ENCODE measurements around the gene TCF7.

TCF7 gene

GRCh38 chr5:134099939-134100282, 14.6 kb upstream of the TCF7 start:
- Histone ChIP-seq H3K27me3 (ENCODE audit: control insufficient read depth in 5 of 5, insufficient read depth in 4 of 5, low read length in 5 of 5) (no peaks in the 10 kb centered on the region), H3K9ac (ENCODE audit: low read length in 5 of 5) (no peak overlapping the region), H3K9me3 (ENCODE audit: control insufficient read depth in 5 of 5, low read length in 5 of 5) (no peaks in the 10 kb centered on the region), H3K4me1 (ENCODE audit: control insufficient read depth in 5 of 5, insufficient read depth in 5 of 5, low read length in 5 of 5) (peaks cover 8 to 41% (median 33%) of the 10 kb centered on the region in 5 donors), H3K4me3 (ENCODE audit: low read depth in 1 of 5, low read length in 5 of 5) (no peak overlapping the region), H3K27ac (ENCODE audit: low read depth, low read length) (no peak overlapping the region), H3K36me3 (ENCODE audit: control insufficient read depth in 5 of 5, insufficient read depth in 5 of 5, low read length in 5 of 5) (no peaks in the 10 kb centered on the region)

DNA sequence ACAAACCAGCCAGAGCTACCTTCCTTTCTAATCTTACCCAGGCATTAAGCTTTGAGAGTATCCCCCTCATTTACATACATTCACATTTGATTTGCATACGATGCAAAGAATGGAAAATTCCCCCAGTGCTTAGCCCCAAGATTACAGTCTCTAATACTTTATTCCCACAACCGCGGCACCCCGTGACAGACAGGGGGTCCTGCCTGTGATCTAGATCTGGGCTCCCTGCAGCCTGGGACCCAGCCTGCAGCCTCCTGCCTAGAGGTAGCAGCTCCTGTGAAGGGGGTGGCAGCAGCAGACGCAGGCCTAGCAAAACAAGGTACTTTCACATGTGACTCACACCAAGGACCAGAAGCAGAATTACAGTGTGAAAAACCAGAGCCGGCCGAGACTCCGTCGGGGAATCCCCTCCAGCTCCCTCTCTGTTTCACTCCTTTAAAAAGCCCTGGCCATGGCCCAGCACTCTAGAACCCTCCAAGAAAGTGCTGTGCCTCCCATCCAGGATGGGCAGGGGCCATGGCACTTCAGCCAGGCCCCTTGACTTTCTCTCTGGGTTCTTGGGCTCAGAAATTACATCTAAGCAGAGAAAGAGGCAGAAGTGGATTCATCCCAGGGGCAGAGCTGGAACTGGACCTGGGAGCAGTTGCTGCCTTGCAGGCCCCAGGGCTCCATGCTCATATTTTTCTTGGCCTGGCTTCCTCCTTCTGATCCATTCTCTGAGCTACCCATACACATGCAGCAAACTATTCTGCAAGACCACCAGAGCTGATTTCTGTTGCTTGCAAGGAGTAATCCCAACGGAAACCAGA, 14.0 kb upstream of the TCF7 start:
- no peak overlapping the region for H3K27ac ChIP-seq (ENCODE audit: low read depth, low read length)
- H3K36me3 ChIP-seq (ENCODE audit: control insufficient read depth in 5 of 5, insufficient read depth in 5 of 5, low read length in 5 of 5) = no peaks in the 10 kb centered on the region
- H3K4me1 ChIP-seq (ENCODE audit: control insufficient read depth in 5 of 5, insufficient read depth in 5 of 5, low read length in 5 of 5) = peaks cover 8 to 37% (median 29%) of the 10 kb centered on the region in 5 donors
- H3K4me3 ChIP-seq (ENCODE audit: low read depth in 1 of 5, low read length in 5 of 5) = no peak overlapping the region
- H3K27me3 ChIP-seq (ENCODE audit: control insufficient read depth in 5 of 5, insufficient read depth in 4 of 5, low read length in 5 of 5) = no peaks in the 10 kb centered on the region
- H3K9me3 ChIP-seq (ENCODE audit: control insufficient read depth in 5 of 5, low read length in 5 of 5) = no peaks in the 10 kb centered on the region
- H3K9ac ChIP-seq (ENCODE audit: low read length in 5 of 5) = no peak overlapping the region

DNA sequence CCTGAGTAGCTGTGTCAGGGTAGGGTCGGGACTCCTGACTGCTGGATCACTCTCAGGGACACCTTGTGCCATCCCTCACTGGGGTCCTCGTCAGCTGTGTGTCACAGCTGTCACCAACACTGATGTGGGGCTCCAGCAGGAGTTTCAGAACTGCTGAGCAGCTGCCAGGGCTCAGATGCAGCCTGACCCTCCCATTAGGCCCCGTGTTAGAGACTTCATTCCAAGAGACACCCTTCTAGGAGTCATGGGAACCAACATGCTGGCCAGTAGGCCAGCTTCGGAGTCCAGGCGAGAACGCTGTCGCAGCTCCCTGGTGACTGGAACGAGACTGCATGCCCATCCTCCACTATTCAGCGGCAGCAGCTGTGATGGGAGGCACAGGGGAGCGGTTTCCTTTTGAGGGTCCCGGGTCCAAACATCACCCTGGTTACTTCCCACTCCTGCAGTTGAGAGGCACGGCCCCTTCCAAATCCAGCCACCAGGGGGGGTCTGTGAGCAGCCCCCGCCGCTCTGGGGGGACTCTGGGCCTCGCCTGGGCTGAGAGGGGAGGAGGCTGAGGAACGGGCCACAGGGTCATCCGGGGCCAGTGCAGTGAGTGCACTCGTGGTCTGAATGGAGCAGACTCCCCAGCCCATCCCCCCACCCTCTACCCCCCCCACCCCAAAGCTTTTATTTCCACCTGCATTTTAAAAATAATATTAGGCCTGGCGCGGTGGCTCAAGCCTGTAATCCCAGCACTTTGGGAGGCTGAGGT, 12.6 kb upstream of the TCF7 start:
- H3K36me3 ChIP-seq (ENCODE audit: control insufficient read depth in 5 of 5, insufficient read depth in 5 of 5, low read length in 5 of 5) = no peaks in the 10 kb centered on the region
- peaks cover 3 to 28% (median 21%) of the 10 kb centered on the region in 5 donors for H3K4me1 ChIP-seq (ENCODE audit: control insufficient read depth in 5 of 5, insufficient read depth in 5 of 5, low read length in 5 of 5)
- H3K27ac ChIP-seq (ENCODE audit: low read depth, low read length) = no peak overlapping the region
- no peaks in the 10 kb centered on the region for H3K9me3 ChIP-seq (ENCODE audit: control insufficient read depth in 5 of 5, low read length in 5 of 5)
- H3K4me3 ChIP-seq (ENCODE audit: low read depth in 1 of 5, low read length in 5 of 5) = no peak overlapping the region
- no peaks in the 10 kb centered on the region for H3K27me3 ChIP-seq (ENCODE audit: control insufficient read depth in 5 of 5, insufficient read depth in 4 of 5, low read length in 5 of 5)
- H3K9ac ChIP-seq (ENCODE audit: low read length in 5 of 5) = no peak overlapping the region

GRCh38 chr5:134103397-134103796, 11.1 kb upstream of the TCF7 start:
- no peaks in the 10 kb centered on the region for H3K27me3 ChIP-seq (ENCODE audit: control insufficient read depth in 5 of 5, insufficient read depth in 4 of 5, low read length in 5 of 5)
- no peaks in the 10 kb centered on the region for H3K36me3 ChIP-seq (ENCODE audit: control insufficient read depth in 5 of 5, insufficient read depth in 5 of 5, low read length in 5 of 5)
- no peak overlapping the region for H3K27ac ChIP-seq (ENCODE audit: low read depth, low read length)
- H3K4me3 ChIP-seq (ENCODE audit: low read depth in 1 of 5, low read length in 5 of 5) = no peak overlapping the region
- H3K9me3 ChIP-seq (ENCODE audit: control insufficient read depth in 5 of 5, low read length in 5 of 5) = no peaks in the 10 kb centered on the region
- no peak overlapping the region for H3K9ac ChIP-seq (ENCODE audit: low read length in 5 of 5)
- peaks cover 3 to 25% (median 21%) of the 10 kb centered on the region in 5 donors for H3K4me1 ChIP-seq (ENCODE audit: control insufficient read depth in 5 of 5, insufficient read depth in 5 of 5, low read length in 5 of 5)

- Histone ChIP-seq H3K36me3 (ENCODE audit: control insufficient read depth in 5 of 5, insufficient read depth in 5 of 5, low read length in 5 of 5) (no peaks in the 10 kb centered on the region), H3K9me3 (ENCODE audit: control insufficient read depth in 5 of 5, low read length in 5 of 5) (no peaks in the 10 kb centered on the region), H3K27me3 (ENCODE audit: control insufficient read depth in 5 of 5, insufficient read depth in 4 of 5, low read length in 5 of 5) (no peaks in the 10 kb centered on the region), H3K4me1 (ENCODE audit: control insufficient read depth in 5 of 5, insufficient read depth in 5 of 5, low read length in 5 of 5) (peaks cover 2 to 21% (median 17%) of the 10 kb centered on the region in 5 donors), H3K4me3 (ENCODE audit: low read depth in 1 of 5, low read length in 5 of 5) (no peak overlapping the region), H3K27ac (ENCODE audit: low read depth, low read length) (no peak overlapping the region), H3K9ac (ENCODE audit: low read length in 5 of 5) (no peak overlapping the region)
Observed at GRCh38 chr5:134103998-134104654, 10.4 kb upstream of the TCF7 start.

DNA sequence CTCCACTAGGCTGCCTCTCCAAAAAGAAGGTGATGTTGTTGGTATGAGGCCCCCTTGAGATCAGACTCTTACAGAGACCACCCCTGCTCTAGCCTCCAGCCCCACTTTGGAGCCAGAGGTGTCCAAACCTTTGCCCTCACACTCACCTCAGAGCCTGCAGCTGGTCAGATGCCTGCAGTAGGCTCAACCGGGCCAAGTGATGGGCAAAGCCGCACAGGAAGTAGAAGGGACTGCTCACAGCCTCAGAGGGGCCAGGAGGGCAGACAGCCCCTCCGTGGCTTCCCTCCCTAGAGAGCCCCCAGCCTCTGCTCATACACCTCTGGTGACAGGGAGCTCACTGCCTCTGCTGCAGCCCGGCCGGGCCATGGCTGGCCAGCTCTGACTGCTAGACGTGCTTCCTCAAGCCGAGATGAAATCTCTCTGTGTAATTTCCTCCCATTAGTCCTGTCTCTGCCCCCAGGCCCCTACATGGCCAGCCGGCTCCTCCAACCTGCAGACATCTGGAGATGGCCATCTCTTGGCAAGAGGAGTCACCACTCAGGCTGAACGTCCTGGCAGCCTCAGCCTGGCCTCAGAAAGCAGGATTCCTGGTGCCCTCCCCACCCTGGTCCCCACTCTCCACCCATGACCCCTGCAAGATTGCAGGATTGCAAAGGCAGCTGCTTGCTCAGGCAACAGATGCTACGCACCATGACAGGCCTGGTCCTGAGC, 7.3 kb upstream of the TCF7 start:
- Histone ChIP-seq H3K27me3 (ENCODE audit: control insufficient read depth in 5 of 5, insufficient read depth in 4 of 5, low read length in 5 of 5) (peaks cover 0 to 12% (median 8%) of the 10 kb centered on the region in 5 donors), H3K9ac (ENCODE audit: low read length in 5 of 5) (no peak overlapping the region), H3K9me3 (ENCODE audit: control insufficient read depth in 5 of 5, low read length in 5 of 5) (no peaks in the 10 kb centered on the region), H3K36me3 (ENCODE audit: control insufficient read depth in 5 of 5, insufficient read depth in 5 of 5, low read length in 5 of 5) (no peaks in the 10 kb centered on the region), H3K27ac (ENCODE audit: low read depth, low read length) (no peak overlapping the region), H3K4me3 (ENCODE audit: low read depth in 1 of 5, low read length in 5 of 5) (no peak overlapping the region), H3K4me1 (ENCODE audit: control insufficient read depth in 5 of 5, insufficient read depth in 5 of 5, low read length in 5 of 5) (peaks cover 0 to 6% (median 0%) of the 10 kb centered on the region in 5 donors)

DNA sequence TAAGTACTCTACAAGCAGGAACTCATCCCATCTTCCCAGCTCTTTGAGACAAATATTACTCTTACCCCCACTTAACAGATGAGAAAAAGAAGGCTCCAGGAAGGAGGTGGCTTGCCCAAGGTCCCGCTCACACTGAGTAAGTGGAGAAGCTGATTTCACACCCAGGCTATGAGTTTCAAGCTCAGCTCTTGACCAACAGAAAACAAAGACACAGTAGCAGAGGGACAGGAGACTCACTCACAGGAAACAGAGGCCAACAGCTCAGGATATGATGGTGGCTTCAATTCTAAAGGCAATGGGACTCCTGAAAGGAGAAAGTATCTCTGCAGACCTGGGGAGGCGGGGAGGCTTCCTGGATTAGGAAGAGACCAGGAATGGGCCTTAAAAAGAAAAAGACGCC, 6.7 kb upstream of the TCF7 start:
- peaks cover 0 to 6% (median 0%) of the 10 kb centered on the region in 5 donors for H3K4me1 ChIP-seq (ENCODE audit: control insufficient read depth in 5 of 5, insufficient read depth in 5 of 5, low read length in 5 of 5)
- no peaks in the 10 kb centered on the region for H3K9me3 ChIP-seq (ENCODE audit: control insufficient read depth in 5 of 5, low read length in 5 of 5)
- no peak overlapping the region for H3K9ac ChIP-seq (ENCODE audit: low read length in 5 of 5)
- no peak overlapping the region for H3K27ac ChIP-seq (ENCODE audit: low read depth, low read length)
- no peak overlapping the region for H3K4me3 ChIP-seq (ENCODE audit: low read depth in 1 of 5, low read length in 5 of 5)
- H3K36me3 ChIP-seq (ENCODE audit: control insufficient read depth in 5 of 5, insufficient read depth in 5 of 5, low read length in 5 of 5) = no peaks in the 10 kb centered on the region
- peaks cover 1 to 17% (median 13%) of the 10 kb centered on the region in 5 donors for H3K27me3 ChIP-seq (ENCODE audit: control insufficient read depth in 5 of 5, insufficient read depth in 4 of 5, low read length in 5 of 5)

DNA sequence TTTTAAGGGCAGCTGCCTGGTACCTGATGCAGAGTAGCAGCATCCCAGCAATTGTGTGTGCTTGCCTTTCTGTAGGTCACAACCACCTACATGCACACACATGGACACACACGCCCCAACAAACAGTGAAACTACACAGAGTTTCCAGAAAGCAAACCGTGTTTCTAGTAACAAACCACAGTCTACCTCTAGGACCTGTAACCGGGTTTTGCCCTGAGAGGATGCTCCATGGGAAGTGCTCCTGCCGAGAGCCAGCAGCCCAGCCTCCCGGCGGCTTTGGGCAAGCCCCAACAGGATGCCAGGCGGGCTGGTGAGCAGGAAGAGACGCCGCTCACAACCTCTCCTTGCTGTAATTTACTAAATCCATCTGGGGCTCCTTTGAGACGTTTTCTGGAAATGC, 4.1 kb upstream of the TCF7 start:
- Histone ChIP-seq H3K4me3 (ENCODE audit: low read depth in 1 of 5, low read length in 5 of 5) (no peak overlapping the region), H3K9ac (ENCODE audit: low read length in 5 of 5) (no peak overlapping the region), H3K4me1 (ENCODE audit: control insufficient read depth in 5 of 5, insufficient read depth in 5 of 5, low read length in 5 of 5) (peaks cover 8 to 21% (median 15%) of the 10 kb centered on the region in 5 donors), H3K27ac (ENCODE audit: low read depth, low read length) (no peak overlapping the region), H3K27me3 (ENCODE audit: control insufficient read depth in 5 of 5, insufficient read depth in 4 of 5, low read length in 5 of 5) (peaks cover 4 to 24% (median 15%) of the 10 kb centered on the region in 5 donors), H3K36me3 (ENCODE audit: control insufficient read depth in 5 of 5, insufficient read depth in 5 of 5, low read length in 5 of 5) (no peaks in the 10 kb centered on the region), H3K9me3 (ENCODE audit: control insufficient read depth in 5 of 5, low read length in 5 of 5) (no peaks in the 10 kb centered on the region)

GRCh38 chr5:134111741-134112647, 2.5 kb upstream of the TCF7 start:
- Histone ChIP-seq H3K27me3 (ENCODE audit: control insufficient read depth in 5 of 5, insufficient read depth in 4 of 5, low read length in 5 of 5) (peaks cover 4 to 24% (median 15%) of the 10 kb centered on the region in 5 donors), H3K4me1 (ENCODE audit: control insufficient read depth in 5 of 5, insufficient read depth in 5 of 5, low read length in 5 of 5) (peaks cover 8 to 21% (median 17%) of the 10 kb centered on the region in 5 donors), H3K4me3 (ENCODE audit: low read depth in 1 of 5, low read length in 5 of 5) (no peak overlapping the region), H3K36me3 (ENCODE audit: control insufficient read depth in 5 of 5, insufficient read depth in 5 of 5, low read length in 5 of 5) (no peaks in the 10 kb centered on the region), H3K27ac (ENCODE audit: low read depth, low read length) (no peak overlapping the region), H3K9me3 (ENCODE audit: control insufficient read depth in 5 of 5, low read length in 5 of 5) (no peaks in the 10 kb centered on the region), H3K9ac (ENCODE audit: low read length in 5 of 5) (no peak overlapping the region)

All from subcutaneous abdominal adipose tissue (tissue), 5 donors.